Measurements from ENCODE around the gene OR14J1.
"Not testable (repeated sequence)": the region's sequence is repeated elsewhere in the genome, so short reads cannot be mapped to it uniquely, and the experiment has no call there.

Gene OR14J1, protein sequence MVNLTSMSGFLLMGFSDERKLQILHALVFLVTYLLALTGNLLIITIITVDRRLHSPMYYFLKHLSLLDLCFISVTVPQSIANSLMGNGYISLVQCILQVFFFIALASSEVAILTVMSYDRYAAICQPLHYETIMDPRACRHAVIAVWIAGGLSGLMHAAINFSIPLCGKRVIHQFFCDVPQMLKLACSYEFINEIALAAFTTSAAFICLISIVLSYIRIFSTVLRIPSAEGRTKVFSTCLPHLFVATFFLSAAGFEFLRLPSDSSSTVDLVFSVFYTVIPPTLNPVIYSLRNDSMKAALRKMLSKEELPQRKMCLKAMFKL

DNA sequence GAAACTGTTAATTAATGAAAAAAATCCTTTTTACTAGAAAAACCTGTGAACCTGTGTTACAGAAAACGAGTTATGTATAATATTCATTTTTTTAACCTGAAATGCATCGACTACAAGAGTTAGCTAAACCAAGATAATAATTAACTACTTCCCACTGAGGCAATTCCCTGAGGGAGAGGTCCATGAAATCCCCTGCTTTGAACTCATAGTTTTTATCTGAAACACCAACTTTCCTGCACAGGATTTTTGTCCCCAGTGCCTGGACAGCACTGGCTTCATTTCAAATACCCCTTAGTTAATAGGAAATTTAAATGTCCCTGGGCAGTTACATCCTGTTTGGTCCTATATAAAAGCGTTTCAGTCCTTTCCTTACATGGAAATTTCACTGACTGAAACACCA is at the start of gene OR14J1:
TSS of gene OR14J1 (plus strand) at position 386 of the 400 bp plus-strand sequence. CDS start 4,989 bp downstream, outside the sequence.
- DNase-seq (ENCODE audit: low spot score) = no peak

DNA sequence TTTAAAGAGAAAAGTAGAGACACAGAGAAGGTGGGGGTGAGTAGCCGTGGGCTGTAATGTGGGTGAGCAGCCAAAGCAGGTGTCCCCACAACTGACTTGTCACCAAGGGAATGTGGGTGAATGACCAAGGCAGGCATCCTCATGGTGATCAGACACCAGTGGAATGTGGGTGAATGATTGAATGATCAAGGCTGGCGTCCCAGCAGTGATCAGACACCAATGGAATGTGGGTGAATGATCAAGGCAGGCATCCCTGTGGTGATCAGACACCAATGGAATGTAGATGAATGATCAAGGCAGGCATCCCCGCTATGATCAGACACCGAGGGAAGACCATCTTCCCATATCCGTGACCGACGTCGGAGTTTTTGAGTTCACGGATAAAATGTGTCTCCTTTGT is 49.8 kb upstream of the OR14J1 start:
- DNase-seq (ENCODE audit: low spot score) = no peak

DNA sequence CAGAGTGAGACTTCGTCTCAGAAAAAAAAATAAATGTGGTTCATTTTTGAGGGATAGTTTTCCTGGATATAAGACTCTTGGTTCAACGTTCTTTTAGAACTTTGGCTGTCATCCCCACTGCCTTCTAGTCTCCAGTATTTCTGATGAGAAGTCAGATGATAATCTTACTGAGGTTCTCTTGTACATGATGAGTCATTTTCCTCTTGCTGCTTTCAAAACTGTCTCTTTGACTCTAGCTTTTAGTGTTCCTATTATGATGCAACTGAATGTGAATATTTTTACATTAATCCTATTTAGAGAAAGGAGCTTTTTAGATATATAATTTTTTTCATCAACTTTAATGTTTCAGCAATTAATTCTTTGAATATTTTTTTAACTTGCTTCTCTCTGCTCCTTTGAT is 46.0 kb upstream of the OR14J1 start:
- peak; percentile 12 for DNase-seq (ENCODE audit: low spot score)

DNA sequence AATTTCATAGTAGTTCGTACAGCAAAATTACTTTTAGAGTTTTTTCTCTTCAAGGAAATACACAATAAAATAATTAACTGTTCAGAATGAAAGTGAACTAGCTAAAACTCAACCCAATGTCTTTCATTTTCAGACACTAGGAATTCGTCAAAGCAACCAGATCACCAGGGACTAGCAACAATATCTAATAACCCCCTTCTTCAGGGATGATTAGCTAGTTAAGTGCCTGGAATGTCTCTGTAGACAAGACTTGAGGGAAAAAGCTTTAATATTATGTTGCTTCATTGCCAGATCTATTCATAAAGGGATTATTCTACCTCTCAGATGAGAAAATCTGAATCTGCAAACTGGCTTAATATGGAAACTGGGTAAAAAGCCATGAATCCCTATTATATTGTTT is 41.8 kb upstream of the OR14J1 start:
- DNase-seq (ENCODE audit: low spot score) = no peak

DNA sequence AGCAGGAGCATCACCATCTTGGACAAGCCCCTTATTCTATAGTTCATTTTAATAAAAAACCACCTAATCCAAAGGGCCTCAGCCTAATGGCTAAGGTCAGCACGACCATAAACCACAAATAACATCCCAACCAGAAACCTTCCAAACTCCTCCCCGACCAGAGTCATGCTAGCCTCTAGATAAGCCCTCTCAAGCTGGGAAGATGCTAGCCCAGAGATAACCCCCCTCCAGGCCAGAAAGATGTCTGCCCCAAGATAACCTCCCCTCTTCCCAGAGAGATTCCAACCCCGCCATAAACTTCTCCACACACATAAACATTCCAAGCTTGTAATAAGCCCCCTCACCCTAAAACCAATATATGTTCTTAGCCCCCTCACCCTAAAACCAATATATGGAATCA is 38.5 kb upstream of the OR14J1 start:
- no peak for DNase-seq (ENCODE audit: low spot score)

DNA sequence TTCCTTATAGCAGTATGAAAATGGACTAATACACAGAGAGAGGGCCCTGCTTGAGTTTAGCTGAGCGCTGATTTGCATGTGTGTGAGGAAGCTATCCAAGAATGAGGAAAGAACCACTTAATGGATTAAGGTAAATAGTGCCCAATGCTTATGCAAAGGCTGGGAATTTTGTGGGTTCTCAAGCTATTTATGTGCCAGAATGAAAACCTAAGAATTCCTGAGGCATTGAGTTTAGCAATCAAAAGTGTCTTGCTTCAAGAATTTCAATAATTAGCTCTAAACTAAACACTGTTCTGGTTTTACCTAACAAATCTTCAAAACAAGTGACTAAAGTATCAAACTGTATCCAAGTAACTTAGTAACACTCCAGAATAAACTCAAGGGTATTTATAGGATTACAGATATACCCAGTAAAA is 7.0 kb upstream of the OR14J1 start:
- DNase-seq (ENCODE audit: low spot score) = no peak

DNA sequence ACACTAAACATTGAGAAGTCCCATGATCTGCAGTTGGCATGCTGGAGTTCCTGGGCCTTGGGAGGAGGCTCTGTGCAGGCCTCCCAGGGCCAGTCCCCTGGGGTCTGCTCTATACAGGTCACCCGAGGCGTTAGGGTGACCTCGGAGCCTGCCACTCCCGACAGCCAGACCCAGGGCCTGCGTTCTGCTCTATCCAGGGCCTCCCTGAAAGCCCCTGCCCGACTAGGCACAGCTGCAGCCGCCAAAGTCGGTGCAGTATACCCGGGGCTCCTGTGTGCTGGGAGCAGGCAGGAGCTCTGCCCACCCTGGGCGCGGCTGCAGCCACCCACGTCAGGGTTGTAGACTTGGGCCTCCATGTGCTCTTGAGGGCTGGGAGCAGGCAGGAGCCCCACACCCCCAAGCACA is 6.3 kb upstream of the OR14J1 start:
- no peak for DNase-seq (ENCODE audit: low spot score)

DNA sequence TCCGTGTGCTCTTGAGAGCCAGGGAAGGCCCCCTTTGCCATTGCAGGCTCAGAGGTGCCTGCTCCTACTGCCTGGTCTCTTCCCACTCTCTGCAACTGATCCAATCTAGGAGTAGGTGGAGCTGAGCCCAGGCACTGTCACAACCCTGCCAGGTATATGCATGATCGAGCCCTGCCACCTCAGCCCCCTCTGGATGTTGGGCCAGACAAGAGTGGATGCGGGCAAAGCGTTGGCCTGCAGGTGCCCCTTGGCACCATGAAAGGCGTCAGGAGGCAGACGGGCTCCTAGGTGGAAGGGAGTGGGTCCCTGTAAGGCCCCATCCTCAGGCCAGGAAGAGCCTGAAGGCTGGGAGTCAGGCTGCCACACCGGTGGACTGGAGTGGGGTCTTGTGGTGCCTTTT is 5.9 kb upstream of the OR14J1 start:
- DNase-seq (ENCODE audit: low spot score) = no peak

DNA sequence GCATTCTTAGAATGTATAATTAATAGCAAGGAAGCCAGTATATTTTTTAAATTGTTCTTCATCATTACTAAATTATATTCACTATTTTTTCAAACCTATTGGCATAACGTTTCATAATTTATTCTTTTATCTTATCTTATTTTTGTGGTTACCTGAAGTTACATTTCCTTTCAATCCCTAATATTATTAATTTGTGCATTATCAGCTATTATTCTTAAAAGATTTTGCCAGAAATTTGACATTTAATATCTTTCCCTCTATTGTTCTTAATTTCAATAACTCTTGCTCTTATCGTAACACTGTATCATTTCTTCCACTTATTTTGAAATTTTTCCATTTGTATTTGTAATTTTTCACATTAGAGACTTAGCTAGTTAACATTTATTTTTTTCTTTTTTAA is 18.4 kb downstream of the OR14J1 start:
- no peak for DNase-seq (ENCODE audit: low spot score)

DNA sequence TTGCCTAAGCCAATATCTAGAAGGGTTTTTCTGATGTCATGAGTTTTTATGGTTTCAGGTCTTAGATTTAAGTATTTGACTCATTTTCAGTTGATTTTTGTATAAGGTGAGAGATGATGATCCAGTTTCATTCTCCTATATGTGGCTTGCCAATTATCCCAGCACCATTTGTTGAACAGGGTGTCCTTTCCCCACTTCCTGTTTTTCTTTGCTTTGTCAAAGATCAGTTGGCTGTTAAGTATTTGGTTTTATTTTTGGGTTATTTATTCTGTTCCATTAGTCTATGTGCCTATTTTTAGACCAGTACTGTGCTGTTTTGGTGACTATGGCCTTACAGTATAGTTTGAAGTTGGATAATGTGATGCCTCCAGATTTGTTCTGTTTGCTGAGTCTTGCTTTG is 21.8 kb downstream of the OR14J1 start:
- DNase-seq (ENCODE audit: low spot score) = not testable (repeated sequence)

DNA sequence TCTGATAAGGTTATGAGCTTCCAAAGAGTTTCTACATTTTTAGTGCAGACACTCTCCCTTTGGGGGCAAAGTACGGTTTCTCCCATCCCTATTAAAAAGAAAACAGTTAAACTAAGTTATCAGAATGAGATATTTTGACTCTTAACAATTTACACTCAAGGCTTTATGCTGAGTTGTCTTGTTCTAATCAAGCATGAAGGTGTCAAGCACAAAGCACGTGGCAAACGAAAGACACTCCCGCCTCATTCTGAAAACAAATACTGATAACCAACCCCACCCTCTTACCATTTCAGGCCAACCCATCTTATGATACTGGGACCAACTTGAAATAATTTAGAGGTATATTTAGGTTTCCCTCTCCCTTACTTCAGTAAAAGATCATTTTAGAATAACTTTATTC is 24.3 kb downstream of the OR14J1 start:
- DNase-seq (ENCODE audit: low spot score) = no peak

DNA sequence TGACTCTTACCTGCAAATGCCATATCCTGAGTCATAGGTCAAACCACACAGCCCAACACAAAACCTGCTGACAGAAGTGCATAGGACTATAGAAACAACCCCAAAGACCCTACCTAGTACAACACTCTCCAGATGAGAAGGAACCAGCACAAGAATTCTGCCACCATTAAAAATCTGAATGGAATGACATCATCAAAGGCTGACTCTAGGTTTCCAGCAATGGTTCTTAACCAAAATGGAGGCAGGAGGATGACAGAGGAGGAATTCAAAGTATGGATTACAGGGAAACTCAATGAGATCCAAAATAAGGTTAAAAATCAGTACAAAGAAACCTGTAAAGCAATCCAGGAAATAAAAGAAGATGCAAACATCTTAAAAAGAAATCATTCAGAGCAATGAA is 31.2 kb downstream of the OR14J1 start:
- no peak for DNase-seq (ENCODE audit: low spot score)

DNA sequence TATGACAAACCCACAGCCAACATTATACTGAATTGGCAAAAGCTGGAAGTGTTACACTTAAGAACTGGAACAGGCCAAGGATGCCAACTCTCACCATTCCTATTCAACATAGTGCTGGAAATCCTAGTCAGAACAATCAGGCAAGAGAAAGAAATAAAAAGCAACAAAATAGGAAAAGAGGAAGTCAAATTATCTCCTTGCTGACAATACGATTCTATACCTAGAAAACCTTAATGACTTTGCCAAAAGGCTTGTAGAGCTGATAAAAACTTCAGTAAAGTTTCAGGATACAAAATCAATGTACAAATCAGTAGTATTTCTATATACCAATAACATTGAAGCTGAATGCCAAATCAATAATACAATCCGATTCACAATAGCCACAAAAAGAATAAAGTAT is 34.8 kb downstream of the OR14J1 start:
- DNase-seq (ENCODE audit: low spot score) = no peak

DNA sequence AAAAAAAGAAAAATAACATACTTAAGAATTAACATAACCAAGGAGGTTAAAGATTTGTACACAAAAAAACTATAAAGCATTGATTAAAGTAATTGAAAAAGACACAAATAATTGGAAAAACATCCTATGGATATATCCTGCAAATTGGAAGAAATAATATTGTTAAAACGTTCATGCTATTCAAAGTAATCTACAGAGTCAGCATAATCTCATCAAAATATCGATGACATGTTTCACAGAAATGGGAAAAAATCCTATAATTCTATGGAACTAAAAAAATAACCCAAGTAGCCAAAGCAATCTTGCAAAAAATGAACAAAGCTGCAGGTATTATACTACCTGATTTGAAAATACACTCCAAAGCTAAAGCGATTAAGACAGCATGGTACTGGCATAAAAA is 43.9 kb downstream of the OR14J1 start:
- no peak for DNase-seq (ENCODE audit: low spot score)

DNA sequence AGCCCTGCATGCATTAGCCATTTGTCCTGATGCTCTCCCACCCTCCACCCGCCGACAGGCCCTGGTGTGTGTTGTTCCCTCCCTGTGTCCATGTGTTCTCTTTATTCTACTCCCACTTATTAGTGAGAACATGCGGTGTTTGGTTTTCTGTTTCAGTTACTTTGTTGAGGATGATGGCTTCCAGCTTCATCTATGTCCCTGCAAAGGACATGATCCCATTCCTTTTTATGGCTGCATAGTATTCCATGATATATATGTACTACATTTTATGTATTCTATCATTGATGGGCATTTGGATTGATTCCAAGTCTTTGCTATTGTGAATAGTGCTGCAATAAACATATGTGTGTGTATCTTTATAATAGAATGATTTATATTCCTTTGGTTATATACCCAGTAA is 47.8 kb downstream of the OR14J1 start:
- not testable (repeated sequence) for DNase-seq (ENCODE audit: low spot score)

DNA sequence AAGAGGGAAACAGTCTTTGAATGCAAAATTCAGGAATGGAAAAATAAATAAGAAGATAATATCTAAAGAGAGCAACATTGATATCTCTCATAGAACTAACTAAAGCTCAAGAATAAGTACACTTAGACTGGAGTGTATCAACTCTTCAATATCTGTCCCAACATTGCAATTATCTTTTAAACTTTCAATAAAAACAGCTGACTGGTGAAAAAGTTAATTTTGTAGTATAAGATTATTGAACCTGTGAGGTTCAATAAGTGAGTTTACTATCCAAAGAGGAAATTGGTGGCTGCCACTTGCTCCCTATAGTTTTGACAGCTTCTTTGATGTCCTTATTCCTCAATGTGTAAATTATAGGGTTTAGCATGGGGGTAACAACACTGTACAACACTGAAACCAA is 53.5 kb downstream of the OR14J1 start:
- DNase-seq (ENCODE audit: low spot score) = no peak

DNA sequence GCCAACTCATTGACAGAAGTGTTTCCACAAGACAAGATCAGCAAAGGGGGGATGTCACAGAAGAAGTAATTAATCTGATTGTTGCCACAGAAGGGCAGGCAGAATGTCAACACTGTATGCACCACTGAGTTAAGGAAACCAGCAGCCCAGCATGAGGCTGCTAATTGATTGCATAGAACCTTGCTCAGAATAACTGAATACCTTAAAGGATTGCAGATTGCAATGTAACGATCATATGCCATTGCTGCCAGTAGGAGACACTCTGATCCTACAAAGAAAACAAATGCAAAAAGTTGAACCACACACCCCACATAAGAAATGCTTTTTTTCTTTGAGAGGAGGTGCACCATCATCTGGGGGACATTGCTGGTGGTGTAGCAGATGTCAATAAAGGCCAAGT is 54.1 kb downstream of the OR14J1 start:
- no peak for DNase-seq (ENCODE audit: low spot score)
